ENCODE measurements around the gene ARHGAP10.
"Not testable (repeated sequence)": the region's sequence is repeated elsewhere in the genome, so short reads cannot be mapped to it uniquely, and the experiment has no call there.

Gene ARHGAP10

GRCh38 chr4:148069086-148069894 lies 337.4 kb downstream of the ARHGAP10 start:
- Mint-ChIP-seq H3K27me3 (no peaks in the 10 kb centered on the region), H3K27ac (no peak overlapping the region), H3K4me3 (no peak overlapping the region), H3K9me3 (peaks cover 12% of the 10 kb centered on the region), H3K36me3 (ENCODE audit: low read depth) (peaks cover 41% of the 10 kb centered on the region), H3K4me1 (ENCODE audit: low read depth) (peaks cover 1% of the 10 kb centered on the region)
- DNase-seq: no peak

- H3K9me3 Mint-ChIP-seq: peaks cover 17% of the 10 kb centered on the region
- peaks cover 43% of the 10 kb centered on the region for H3K36me3 Mint-ChIP-seq (ENCODE audit: low read depth)
- no peak for DNase-seq
- H3K27me3 Mint-ChIP-seq: no peaks in the 10 kb centered on the region
- H3K4me3 Mint-ChIP-seq: no peak overlapping the region
- no peak overlapping the region for H3K27ac Mint-ChIP-seq
- peaks cover 1% of the 10 kb centered on the region for H3K4me1 Mint-ChIP-seq (ENCODE audit: low read depth)
These were observed 337.9 kb downstream of the ARHGAP10 start for GRCh38 chr4:148069895-148070178.

- H3K36me3 Mint-ChIP-seq (ENCODE audit: low read depth): peaks cover 48% of the 10 kb centered on the region
- no peak for DNase-seq
- H3K4me1 Mint-ChIP-seq (ENCODE audit: low read depth): peaks cover 1% of the 10 kb centered on the region
- H3K4me3 Mint-ChIP-seq: no peak overlapping the region
- no peaks in the 10 kb centered on the region for H3K27me3 Mint-ChIP-seq
- no peak overlapping the region for H3K27ac Mint-ChIP-seq
- H3K9me3 Mint-ChIP-seq: peaks cover 24% of the 10 kb centered on the region
These were observed 339.1 kb downstream of the ARHGAP10 start for GRCh38 chr4:148071009-148071408.

- H3K27ac Mint-ChIP-seq: no peak overlapping the region
These were observed 340.9 kb downstream of the ARHGAP10 start for GRCh38 chr4:148072789-148073188.

GRCh38 chr4:148073349-148073748 lies 341.5 kb downstream of the ARHGAP10 start:
- Mint-ChIP-seq H3K9me3 (peaks cover 41% of the 10 kb centered on the region), H3K4me3 (no peak overlapping the region), H3K36me3 (ENCODE audit: low read depth) (peaks cover 69% of the 10 kb centered on the region), H3K27ac (no peak overlapping the region), H3K4me1 (ENCODE audit: low read depth) (no peaks in the 10 kb centered on the region), H3K27me3 (no peaks in the 10 kb centered on the region)
- DNase-seq: no peak

More at GRCh38 chr4:148072789-148073188, 340.9 kb downstream of the ARHGAP10 start:
- Mint-ChIP-seq H3K4me3 (no peak overlapping the region), H3K9me3 (peaks cover 36% of the 10 kb centered on the region), H3K36me3 (ENCODE audit: low read depth) (peaks cover 63% of the 10 kb centered on the region), H3K27me3 (no peaks in the 10 kb centered on the region), H3K4me1 (ENCODE audit: low read depth) (no peaks in the 10 kb centered on the region)
- no peak for DNase-seq

GRCh38 chr4:148074462-148074861 lies 342.6 kb downstream of the ARHGAP10 start:
- peaks cover 80% of the 10 kb centered on the region for H3K36me3 Mint-ChIP-seq (ENCODE audit: low read depth)
- H3K27ac Mint-ChIP-seq: no peak overlapping the region
- no peak for DNase-seq
- H3K4me1 Mint-ChIP-seq (ENCODE audit: low read depth): no peaks in the 10 kb centered on the region
- H3K27me3 Mint-ChIP-seq: no peaks in the 10 kb centered on the region
- H3K9me3 Mint-ChIP-seq: peaks cover 41% of the 10 kb centered on the region
- H3K4me3 Mint-ChIP-seq: no peak overlapping the region

- Mint-ChIP-seq H3K4me3 (no peak overlapping the region), H3K36me3 (ENCODE audit: low read depth) (peaks cover 90% of the 10 kb centered on the region), H3K27ac (no peak overlapping the region), H3K9me3 (peaks cover 41% of the 10 kb centered on the region), H3K4me1 (ENCODE audit: low read depth) (no peaks in the 10 kb centered on the region), H3K27me3 (no peaks in the 10 kb centered on the region)
- DNase-seq: no peak
These were observed 343.6 kb downstream of the ARHGAP10 start for GRCh38 chr4:148075438-148075837.

GRCh38 chr4:148076964-148077363 lies 345.1 kb downstream of the ARHGAP10 start:
- H3K36me3 Mint-ChIP-seq (ENCODE audit: low read depth): peaks cover 99% of the 10 kb centered on the region
- H3K4me3 Mint-ChIP-seq: no peak overlapping the region
- H3K4me1 Mint-ChIP-seq (ENCODE audit: low read depth): no peaks in the 10 kb centered on the region
- H3K27me3 Mint-ChIP-seq: no peaks in the 10 kb centered on the region
- DNase-seq: no peak
- H3K27ac Mint-ChIP-seq: no peak overlapping the region
- H3K9me3 Mint-ChIP-seq: peaks cover 41% of the 10 kb centered on the region

- Mint-ChIP-seq H3K27me3 (no peaks in the 10 kb centered on the region), H3K9me3 (peaks cover 41% of the 10 kb centered on the region), H3K36me3 (ENCODE audit: low read depth) (peaks cover 97% of the 10 kb centered on the region), H3K4me3 (no peak overlapping the region), H3K27ac (no peak overlapping the region), H3K4me1 (ENCODE audit: low read depth) (no peaks in the 10 kb centered on the region)
- DNase-seq: no peak
These were observed 345.7 kb downstream of the ARHGAP10 start for GRCh38 chr4:148077581-148077980.

GRCh38 chr4:148078061-148078460 lies 346.2 kb downstream of the ARHGAP10 start:
- Mint-ChIP-seq H3K4me3 (no peak overlapping the region), H3K4me1 (ENCODE audit: low read depth) (no peaks in the 10 kb centered on the region), H3K27me3 (no peaks in the 10 kb centered on the region), H3K36me3 (ENCODE audit: low read depth) (peaks cover 95% of the 10 kb centered on the region), H3K27ac (no peak overlapping the region), H3K9me3 (peaks cover 40% of the 10 kb centered on the region)
- DNase-seq: no peak

GRCh38 chr4:148079961-148080360 lies 348.1 kb downstream of the ARHGAP10 start:
- H3K27ac Mint-ChIP-seq: no peak overlapping the region
- no peak for DNase-seq
- H3K36me3 Mint-ChIP-seq (ENCODE audit: low read depth): peaks cover 87% of the 10 kb centered on the region
- peaks cover 32% of the 10 kb centered on the region for H3K9me3 Mint-ChIP-seq
- H3K27me3 Mint-ChIP-seq: no peaks in the 10 kb centered on the region
- peaks cover 3% of the 10 kb centered on the region for H3K4me1 Mint-ChIP-seq (ENCODE audit: low read depth)
- H3K4me3 Mint-ChIP-seq: no peak overlapping the region

- H3K9me3 Mint-ChIP-seq: peaks cover 30% of the 10 kb centered on the region
- H3K36me3 Mint-ChIP-seq (ENCODE audit: low read depth): peaks cover 80% of the 10 kb centered on the region
- no peak overlapping the region for H3K27ac Mint-ChIP-seq
These were observed 349.4 kb downstream of the ARHGAP10 start for GRCh38 chr4:148081267-148081666.

GRCh38 chr4:148081745-148082144 lies 349.9 kb downstream of the ARHGAP10 start:
- Mint-ChIP-seq H3K4me1 (ENCODE audit: low read depth) (peaks cover 15% of the 10 kb centered on the region), H3K4me3 (no peak overlapping the region), H3K27me3 (no peaks in the 10 kb centered on the region), H3K27ac (no peak overlapping the region), H3K9me3 (peaks cover 27% of the 10 kb centered on the region), H3K36me3 (ENCODE audit: low read depth) (peaks cover 75% of the 10 kb centered on the region)
- no peak for DNase-seq

More at GRCh38 chr4:148081267-148081666, 349.4 kb downstream of the ARHGAP10 start:
- no peaks in the 10 kb centered on the region for H3K27me3 Mint-ChIP-seq
- DNase-seq: no peak
- no peak overlapping the region for H3K4me3 Mint-ChIP-seq
- peaks cover 13% of the 10 kb centered on the region for H3K4me1 Mint-ChIP-seq (ENCODE audit: low read depth)

GRCh38 chr4:148083073-148083472 lies 351.2 kb downstream of the ARHGAP10 start:
- DNase-seq, H3K27me3 Mint-ChIP-seq, H3K4me3 Mint-ChIP-seq, H3K27ac Mint-ChIP-seq: not testable (repeated sequence)
- H3K9me3 Mint-ChIP-seq: peaks cover 19% of the 10 kb centered on the region
- H3K36me3 Mint-ChIP-seq (ENCODE audit: low read depth): peaks cover 67% of the 10 kb centered on the region
- peaks cover 29% of the 10 kb centered on the region for H3K4me1 Mint-ChIP-seq (ENCODE audit: low read depth)

GRCh38 chr4:148089624-148090023 lies 357.7 kb downstream of the ARHGAP10 start:
- no peaks in the 10 kb centered on the region for H3K27me3 Mint-ChIP-seq
- H3K9me3 Mint-ChIP-seq: peaks cover 9% of the 10 kb centered on the region
- H3K36me3 Mint-ChIP-seq (ENCODE audit: low read depth): peaks cover 34% of the 10 kb centered on the region
- H3K4me3 Mint-ChIP-seq: no peak overlapping the region
- peaks cover 30% of the 10 kb centered on the region for H3K4me1 Mint-ChIP-seq (ENCODE audit: low read depth)
- DNase-seq: no peak
- H3K27ac Mint-ChIP-seq: no peak overlapping the region

Measured in activated T-cell treated with anti-CD3 and anti-CD28 coated beads, Interleukin-2, amount 50 U/mL, for 24 hours (primary cell).